M059J (cell line): Measurements from ENCODE around the gene SYNPO2. TPM values are rescaled to one million over a fixed set of nuclear protein-coding genes. Genes with fewer than 3 reads are reported as not detected.
"Not testable (repeated sequence)": the region's sequence is repeated elsewhere in the genome, so short reads cannot be mapped to it uniquely, and the experiment has no call there.

ENCODE experiments used
- DNase-seq: peaks from one replicate; pipeline ENCODE4 v3.0.0-alpha.2; 2012; ENCODE audit warnings: low read depth
- total RNA-seq: library from RNA; depleted of rRNA; stranded (reverse); fragments of >200 nt; shearing (Covaris generic); gene quantifications from 2 replicates; pipeline ENCODE4 v1.2.3, GENCODE V29; 2014

The SYNPO2 gene
- total RNA-seq, 1 experiment from 2014 or later, result 0.69 TPM

- DNase-seq, result no peak
Measured at GRCh38 chr4:119059221-119059620, 170.6 kb downstream of the SYNPO2 start.

GRCh38 chr4:119067125-119067524 is 178.5 kb downstream of the SYNPO2 start:
- DNase-seq, result not testable (repeated sequence)

- DNase-seq, result not testable (repeated sequence)
Measured at GRCh38 chr4:119067670-119068360, 179.2 kb downstream of the SYNPO2 start.

- peak; percentile 77 for DNase-seq
Measured at GRCh38 chr4:119068529-119068962, 179.9 kb downstream of the SYNPO2 start.

- no peak for DNase-seq
Measured at GRCh38 chr4:119070301-119070700, 181.6 kb downstream of the SYNPO2 start.

- DNase-seq, result peak; percentile 25
Measured at GRCh38 chr4:119080721-119081541, 192.3 kb downstream of the SYNPO2 start.

GRCh38 chr4:119081542-119081859 is 192.8 kb downstream of the SYNPO2 start:
- no peak for DNase-seq

GRCh38 chr4:119081943-119082342 is 193.3 kb downstream of the SYNPO2 start:
- no peak for DNase-seq

GRCh38 chr4:119082661-119083060 is 194.0 kb downstream of the SYNPO2 start:
- DNase-seq, result no peak

GRCh38 chr4:119084513-119084912 is 195.9 kb downstream of the SYNPO2 start:
- no peak for DNase-seq

- no peak for DNase-seq
Measured at GRCh38 chr4:119087121-119087520, 198.5 kb downstream of the SYNPO2 start.

- no peak for DNase-seq
Measured at GRCh38 chr4:119087656-119088055, 199.0 kb downstream of the SYNPO2 start.

GRCh38 chr4:119093042-119093827 is 204.6 kb downstream of the SYNPO2 start:
- no peak for DNase-seq

GRCh38 chr4:119097282-119097900 is 208.7 kb downstream of the SYNPO2 start:
- no peak for DNase-seq

- DNase-seq, result no peak
Measured at GRCh38 chr4:119098306-119098705, 209.7 kb downstream of the SYNPO2 start.

GRCh38 chr4:119099227-119099810 is 210.7 kb downstream of the SYNPO2 start:
- peak; percentile 66 for DNase-seq

- DNase-seq, result peak; percentile 20
Measured at GRCh38 chr4:119100655-119101054, 212.0 kb downstream of the SYNPO2 start.

- DNase-seq, result peak; percentile 94
Measured at GRCh38 chr4:119103263-119103662, 214.6 kb downstream of the SYNPO2 start.

GRCh38 chr4:119104644-119105273 is 216.1 kb downstream of the SYNPO2 start:
- DNase-seq, result no peak

GRCh38 chr4:119105605-119106004 is 217.0 kb downstream of the SYNPO2 start:
- DNase-seq, result no peak
